DMS114 treated with DMSO at 0.1 percent for 48 hours (cell line): ENCODE data around the gene ERVFRD-1.
"Not testable (repeated sequence)": the region's sequence is repeated elsewhere in the genome, so short reads cannot be mapped to it uniquely, and the experiment has no call there.

Experiments
- DNase-seq: peaks from one replicate; lab custom pipeline; 2025; ENCODE audit not compliant: unreplicated experiment; lab: John Stamatoyannopoulos, UW

Gene ERVFRD-1

DNA sequence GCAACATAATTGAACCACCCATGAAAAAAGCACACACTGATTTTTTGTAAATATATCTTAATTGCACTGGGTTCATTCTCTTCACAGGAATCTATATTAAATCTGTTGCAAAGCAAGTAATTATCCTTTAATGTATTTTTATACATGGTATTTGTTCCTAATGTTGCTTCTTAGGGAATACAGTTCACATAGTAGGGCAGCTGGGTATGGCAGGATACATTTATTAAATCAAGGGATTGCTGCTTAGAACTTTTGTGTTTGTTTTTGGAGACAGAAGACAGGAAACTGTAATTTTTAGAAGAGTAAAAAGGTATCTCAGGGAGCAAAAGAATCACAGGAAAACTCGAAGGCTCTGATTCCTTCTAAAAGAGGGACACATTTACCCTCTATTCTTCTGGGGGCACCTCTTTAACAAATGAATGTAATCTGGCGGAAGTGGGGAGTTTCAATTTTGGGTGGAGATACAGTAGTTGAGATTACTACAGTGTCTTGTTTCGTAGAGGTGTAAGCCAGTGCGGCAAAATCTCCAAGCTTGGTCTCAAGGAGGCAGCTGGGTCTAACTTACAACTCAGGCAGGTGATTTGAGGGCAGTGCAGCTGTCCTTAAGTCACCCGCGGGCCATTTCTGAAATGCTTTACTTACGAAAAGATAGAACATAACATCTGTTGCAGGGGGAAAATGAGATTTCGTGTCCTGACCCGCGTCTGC, 18.7 kb downstream of the ERVFRD-1 start:
- no peak for DNase-seq

DNA sequence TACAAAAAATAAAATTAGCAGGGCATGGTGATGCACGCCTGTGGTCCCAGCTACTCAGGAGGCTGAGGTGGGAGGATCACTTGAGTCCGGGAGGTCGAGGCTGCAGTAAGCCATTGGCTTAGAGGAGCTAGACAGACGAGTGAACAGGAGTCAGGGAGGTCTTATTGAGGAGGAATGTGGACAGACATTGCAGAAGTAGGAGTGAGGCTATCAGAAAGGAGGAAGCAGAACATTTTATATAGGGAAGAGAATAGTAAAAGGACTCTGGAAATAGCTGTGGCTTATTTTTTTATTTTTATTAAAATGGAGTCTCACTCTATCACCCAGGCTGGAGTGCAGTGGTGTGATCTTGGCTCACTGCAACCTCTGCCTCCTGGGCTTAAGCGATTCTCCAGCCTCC, 20.4 kb downstream of the ERVFRD-1 start:
- not testable (repeated sequence) for DNase-seq

DNA sequence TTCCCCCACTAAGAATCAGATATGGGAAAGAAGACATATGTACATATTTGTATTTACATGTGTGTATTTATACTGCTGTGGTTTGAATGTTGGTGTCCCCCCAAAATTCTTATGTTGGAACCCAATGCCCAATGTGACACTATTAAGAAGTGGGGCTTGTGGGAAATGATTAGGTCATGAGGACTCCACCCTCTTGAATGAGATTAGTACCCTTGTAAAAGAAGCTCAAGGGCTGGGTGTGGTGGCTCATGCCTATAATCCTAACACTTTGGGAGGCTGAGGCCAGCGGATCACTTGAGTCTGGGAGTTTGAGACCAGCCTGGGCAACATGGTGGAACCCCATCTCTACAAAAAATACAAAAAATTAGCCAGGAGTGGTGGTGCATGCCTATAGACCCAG, 21.8 kb downstream of the ERVFRD-1 start:
- no peak for DNase-seq

DNA sequence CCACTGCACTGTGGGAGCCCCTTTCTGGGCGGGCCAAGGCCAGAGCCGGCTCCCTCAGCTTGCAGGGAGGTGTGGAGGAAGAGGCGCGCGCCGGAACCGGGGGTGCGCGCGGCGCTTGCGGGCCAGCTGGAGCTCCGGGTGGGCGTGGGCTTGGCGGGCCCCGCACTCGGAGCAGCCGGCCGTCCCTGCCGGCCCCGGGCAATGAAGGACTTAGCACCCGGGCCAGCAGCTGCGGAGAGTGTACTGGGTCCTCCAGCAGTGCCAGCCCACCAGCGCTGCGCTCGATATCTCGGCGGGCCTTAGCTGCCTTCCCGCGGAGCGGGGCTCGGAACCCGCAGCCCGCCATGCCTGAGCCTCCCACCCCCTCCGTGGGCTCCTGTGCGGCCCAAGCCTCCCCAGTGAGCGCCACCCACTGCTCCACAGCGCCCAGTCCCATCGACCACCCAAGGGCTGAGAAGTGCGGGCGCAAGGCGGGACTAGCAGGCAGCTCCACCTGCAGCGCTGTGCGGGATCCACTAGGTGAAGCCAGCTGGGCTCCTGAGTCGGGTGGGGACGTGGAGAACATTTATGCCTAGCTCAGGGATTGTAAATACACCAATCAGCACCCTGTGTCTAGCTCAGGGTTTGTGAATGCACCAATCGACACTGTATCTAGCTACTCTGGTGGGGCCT, 24.2 kb downstream of the ERVFRD-1 start:
- DNase-seq = not testable (repeated sequence)

DNA sequence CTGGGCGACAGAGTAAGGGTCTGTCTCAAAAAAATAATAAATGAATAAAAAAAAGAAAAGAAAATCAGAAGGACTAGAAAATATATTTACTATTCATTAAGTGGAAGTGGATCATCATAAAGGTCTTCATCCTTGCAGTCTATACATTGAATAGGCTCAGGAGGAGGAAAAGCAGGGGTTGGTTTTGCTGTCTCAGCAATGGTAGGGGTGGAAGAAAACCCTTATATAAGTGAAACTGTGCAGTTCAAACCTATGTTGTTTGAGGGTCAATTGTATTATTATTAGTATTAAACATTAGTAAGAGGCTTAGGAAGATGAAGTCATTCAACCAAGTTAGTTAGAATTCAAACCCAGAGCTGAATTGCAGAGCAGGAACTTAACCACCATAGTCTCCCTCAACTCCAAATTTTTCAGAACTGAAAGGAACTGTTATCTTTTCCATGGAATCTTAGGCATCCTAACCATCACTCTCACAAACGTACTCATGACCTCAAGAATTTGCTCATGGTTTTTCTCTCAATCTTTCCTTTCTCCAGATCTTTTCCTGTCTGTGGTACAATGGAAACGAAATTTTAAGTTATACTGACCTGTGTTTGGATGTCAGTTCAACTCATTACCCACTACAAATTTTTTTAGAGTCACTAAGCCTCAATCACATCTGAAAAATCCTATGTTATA, 25.6 kb downstream of the ERVFRD-1 start:
- DNase-seq = no peak

DNA sequence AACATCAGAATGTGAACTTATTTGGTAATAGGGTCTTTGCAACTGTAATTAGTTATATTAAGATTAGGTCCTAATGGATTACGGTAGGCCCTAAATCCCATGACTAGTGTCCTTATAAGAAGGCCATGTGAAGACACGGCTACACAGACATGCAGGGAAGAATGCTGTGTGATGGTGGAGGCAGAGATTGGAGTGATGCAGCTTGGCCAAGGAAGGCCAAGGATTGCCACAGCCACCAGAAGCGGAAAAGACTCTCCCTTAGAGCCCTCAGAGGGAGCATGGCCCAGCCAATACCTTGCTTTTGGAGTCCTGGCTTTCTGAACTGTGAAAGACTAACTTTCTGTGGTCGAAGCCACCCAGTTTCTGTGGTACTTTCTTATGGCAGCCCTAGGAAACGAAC, 27.6 kb downstream of the ERVFRD-1 start:
- DNase-seq = no peak

DNA sequence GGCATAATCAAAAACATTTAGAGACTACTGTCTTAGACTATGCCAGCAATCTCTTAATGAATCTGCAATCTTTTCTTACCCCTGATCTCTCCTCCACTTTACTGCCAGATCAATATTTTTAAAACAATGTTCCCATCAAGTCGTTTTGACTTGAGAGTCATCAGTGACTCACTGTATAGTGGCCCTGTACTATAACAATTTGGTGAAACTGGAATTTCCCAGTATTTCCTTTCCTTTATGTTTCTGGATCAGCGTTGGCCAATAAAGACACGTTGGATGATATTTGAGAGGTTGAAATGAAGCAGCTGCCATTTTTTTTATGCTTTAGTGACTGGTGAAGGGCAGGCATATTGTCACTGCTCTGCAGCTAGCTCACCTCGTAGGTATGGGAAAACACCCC, 28.0 kb downstream of the ERVFRD-1 start:
- DNase-seq = no peak

DNA sequence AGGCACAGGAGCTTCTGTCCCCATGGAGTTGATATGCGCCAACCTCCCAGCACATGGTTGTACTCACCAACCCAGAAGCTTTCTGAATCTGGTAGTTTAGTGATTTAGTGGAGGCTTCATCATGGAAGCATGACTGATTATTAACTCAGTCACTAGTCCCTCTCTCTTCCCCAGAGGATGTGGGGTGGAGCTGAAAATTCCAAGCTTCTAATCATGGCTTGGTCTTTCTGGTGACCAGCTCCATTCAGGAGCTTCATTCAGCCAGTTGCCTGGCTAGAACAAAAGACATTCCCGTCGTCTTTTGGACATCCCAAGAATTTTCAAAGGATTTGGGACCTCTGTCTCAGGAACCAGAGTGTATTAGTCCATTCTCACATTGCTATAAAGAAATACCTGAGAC, 31.2 kb downstream of the ERVFRD-1 start:
- DNase-seq = no peak

DNA sequence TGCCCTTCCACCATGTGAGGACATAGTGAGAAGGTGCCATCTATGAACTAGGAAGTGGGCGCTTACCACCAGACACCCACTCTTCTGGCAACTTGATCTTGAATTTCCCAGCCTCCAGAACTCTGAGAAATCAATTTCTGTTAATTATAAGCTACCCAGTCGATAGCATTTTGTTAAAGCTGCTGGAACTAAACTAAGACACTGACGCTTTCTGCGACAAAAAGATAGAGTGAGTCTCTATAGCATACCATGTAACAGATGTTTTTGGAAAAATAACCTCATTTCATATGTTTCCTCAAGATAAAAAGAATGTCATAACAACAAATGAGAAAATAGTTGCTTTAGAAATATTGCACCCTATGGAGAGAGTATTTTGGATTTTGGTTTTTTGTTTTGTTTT, 33.3 kb downstream of the ERVFRD-1 start:
- no peak for DNase-seq

DNA sequence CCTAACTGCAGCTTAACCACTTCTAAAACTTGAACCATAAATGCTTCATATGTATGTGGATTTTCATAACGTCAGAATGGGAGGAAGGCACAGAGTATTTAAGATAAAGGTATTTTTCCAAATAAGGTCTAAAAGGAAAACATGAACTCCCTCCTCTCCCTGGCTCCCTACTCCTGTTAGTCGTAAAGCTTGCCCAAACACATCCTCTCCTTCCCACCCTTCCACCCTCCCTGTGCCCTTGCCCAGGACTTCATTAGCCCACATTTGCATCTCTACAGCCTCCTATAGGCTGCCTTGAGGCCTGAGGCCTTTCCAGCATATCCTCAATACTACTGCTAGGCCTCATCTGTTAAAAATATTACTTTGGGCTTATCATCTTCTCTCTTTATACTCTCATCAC, 35.0 kb downstream of the ERVFRD-1 start:
- DNase-seq = no peak

DNA sequence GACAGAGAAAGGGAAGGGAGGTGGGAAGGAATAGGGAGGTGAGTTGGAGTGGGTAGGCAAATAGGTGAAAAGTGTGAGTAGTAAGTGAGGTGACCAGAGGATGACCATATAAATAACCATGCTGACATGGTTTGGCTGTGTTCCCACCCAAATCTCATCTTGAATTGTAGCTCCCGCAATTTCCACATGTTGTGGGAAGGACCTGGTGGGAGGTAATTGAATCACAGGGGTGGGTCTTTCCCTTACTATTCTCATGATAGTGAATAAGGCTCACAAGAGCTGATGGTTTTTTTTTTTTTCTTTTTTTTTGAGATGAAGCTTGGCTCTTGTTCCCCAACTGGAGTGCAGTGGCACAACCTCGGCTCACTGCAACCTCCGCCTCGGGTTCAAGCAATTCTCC, 39.4 kb downstream of the ERVFRD-1 start:
- no peak for DNase-seq

DNA sequence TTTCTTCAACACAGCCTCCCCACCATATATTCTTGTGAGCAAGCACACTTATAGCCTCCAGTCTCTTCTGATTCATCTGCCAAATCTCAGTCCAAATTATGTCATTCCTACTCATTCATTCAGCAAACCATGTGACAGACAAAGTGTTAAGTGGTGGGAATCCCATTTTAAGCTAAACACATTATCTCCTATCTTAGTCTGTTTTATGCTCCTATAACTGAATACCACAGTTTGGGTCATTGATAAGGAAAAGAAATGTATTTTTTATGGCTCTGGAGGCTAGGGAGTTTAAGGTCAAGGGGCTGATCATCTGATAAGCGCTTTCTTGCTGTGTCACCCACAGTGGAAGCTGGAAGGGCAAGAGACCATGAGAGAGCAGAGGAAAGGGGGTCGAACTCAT, 41.8 kb downstream of the ERVFRD-1 start:
- no peak for DNase-seq

DNA sequence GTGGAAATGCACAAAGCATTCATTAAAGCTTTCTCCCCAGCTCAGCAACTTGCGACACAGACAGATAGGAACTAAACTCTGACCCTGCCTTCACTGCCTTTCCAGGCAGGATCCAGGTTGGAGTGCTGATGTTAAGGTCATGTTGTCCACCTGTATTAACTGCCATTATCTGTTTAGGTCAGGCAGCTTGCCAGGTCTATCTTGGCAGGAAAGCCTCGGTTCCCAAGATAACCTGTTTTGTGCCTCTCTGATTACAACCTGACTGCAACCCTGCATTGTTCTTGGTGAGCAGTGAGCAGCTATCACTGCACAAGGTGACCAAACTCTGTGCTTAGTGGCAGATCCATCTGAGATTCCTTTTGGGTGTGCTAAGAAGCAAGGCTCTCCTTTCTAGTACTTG, 44.2 kb downstream of the ERVFRD-1 start:
- no peak for DNase-seq

DNA sequence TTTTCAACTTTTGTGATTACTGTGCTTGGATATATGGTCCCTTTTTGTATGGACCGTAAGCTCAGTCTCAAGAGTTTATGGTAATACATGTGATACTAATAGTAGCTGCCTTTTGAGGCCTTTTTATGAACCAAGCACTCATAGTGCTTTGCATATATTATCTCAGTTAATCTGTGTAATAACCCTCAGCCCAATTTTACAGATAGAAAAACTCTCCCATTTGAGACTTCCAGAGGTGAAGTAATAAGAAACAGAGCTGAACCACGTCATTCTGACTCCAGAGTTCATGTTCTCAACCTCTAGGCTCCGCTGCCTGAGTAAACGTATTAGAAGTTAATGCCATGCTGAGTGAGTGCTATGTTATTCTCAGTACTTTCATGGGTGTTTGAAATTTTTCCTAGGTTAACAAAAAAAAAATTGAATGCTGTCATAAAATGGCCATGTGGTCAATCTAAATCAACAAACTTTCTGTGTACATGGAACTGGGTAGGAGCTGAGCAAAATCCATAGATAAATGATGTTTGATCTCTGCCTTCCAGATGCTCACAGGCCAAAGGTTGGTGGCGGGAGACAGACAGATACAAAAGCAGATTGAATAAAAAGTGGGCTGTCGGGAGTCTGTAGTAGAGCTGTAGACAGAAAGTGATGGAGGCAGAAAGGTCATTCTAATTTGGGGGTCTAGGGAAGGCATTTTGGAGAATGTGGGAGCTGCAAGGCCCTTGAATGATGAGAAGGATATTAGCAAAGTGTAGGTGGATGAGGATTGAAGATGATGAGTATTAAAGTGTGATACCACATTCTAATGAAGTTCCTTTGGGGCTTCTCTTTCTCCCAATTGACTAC, 44.8 kb downstream of the ERVFRD-1 start:
- DNase-seq = no peak

DNA sequence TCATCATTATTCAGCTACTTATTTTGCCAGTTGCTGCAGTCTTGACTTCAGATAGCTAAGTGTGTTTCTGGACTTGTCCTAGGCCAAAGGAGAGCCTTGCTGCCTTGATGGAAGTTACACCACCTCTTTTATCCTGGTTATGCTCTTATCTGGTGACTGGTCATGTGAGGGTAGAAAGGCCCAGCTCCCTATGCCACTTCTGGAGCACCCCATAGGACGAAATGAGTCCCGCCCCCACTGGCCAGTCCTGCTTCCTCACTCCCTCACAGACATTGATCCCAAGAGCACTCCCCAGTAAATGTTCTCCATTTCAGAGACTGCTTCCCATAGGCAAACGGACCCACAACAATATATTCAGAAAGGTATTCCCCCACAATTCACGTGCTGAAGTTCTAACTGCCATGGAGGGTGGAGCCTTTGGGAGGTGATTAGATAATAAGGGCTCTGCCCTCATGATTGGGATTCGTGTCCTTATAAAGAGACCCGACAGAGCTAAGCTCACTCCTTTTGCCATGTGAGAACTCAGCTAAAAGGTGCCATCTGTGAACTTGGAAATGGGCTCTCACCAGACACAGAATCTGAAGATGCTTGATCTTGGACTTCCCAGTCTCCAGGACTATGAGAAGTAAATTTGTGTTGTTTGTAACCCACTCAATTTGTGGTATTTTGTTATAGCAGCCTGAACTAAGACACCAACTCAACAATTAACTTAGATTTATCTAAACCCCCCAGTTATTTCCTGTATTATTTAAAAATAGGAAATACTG, 45.9 kb downstream of the ERVFRD-1 start:
- no peak for DNase-seq

DNA sequence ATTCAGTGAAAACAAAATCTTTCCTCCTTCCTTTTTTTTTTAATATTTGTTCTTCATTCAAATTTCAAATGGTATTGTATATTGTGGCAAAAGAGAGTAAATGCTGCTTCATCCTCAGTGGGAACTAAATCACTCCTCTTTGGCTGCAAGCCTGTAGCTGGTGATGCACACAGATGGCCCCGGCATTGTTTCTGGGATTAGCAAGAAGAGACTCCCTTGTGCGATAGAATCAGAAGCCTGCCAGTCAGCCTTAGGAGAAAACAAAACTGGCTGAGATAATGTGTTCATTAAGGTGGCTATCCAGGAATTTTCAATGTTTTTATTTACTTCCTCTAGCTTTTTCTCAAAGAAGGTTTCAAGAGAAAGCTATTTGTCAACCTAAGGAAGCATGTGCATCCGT, 46.7 kb downstream of the ERVFRD-1 start:
- no peak for DNase-seq

DNA sequence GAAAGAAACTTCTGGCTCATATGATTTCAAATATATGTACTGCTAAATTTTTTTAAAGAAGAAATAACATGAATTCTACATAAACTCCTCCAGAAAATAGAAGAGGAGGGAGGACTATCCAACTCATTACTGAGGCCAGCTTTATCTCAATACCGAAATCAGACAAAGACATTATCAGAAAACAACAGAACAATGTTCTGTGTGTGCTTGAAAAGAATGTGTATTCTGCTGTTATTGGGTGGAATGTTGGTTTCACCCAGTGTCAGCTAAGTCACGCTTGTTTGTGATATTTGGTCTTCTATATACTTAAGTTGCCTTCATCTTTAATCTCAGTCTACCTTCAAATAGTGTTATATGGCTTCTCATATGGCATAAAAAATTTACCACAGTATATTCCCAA, 48.8 kb downstream of the ERVFRD-1 start:
- DNase-seq = no peak

DNA sequence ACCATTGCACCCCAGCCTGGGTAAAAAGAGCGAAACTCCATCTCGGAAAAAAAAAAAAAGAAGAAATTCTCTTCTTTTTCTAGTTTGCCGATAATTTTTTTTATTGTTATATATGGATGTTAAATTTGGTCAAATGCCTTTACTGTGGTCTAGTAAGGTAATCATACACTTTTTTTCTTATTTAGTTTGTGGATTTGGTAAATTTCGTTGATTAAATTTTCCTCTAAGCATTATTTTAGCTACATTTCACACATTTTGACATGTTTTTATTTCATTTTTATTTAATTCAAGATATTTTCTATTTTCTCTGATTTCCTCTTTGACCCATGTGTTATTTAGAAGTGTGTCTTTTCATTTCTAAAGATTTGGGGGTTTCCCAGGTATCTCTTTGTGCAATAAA, 49.4 kb downstream of the ERVFRD-1 start:
- no peak for DNase-seq

DNA sequence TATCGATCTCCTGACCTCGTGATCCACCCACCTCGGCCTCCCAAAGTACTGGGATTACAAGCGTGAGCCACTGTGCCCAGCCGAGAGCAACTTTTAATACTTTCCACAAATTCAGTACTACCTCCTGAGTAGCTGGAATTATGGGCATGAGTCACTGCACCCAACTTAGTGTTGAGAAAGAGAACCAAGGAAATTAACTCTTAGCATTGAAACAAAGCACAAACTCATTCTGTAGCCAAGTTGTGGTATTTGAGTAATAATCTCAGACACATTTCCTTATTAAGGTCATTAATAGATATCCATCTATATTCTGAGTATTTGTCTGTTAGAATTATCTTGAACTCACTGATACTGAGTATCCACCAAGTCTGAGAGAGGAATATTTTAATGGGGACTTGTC, 53.1 kb downstream of the ERVFRD-1 start:
- no peak for DNase-seq

DNA sequence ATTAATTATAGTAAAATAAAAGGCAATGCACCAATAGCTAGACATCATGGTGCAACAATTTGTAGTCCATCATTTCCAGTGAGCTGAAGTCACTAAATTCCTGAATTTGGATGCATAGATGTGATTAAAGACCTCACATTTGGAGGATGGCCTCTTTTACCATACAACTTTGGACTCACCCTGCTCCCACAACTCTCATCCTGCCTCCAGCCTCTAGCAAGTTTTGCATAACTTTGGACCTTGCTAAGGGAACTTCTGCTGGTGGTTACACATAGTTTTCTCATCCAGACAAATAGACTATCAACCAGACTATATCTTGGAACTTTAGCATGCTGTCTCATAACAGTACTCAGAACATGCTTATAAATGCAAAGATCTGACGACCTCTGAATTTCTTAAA, 54.7 kb downstream of the ERVFRD-1 start:
- DNase-seq = no peak

DNA sequence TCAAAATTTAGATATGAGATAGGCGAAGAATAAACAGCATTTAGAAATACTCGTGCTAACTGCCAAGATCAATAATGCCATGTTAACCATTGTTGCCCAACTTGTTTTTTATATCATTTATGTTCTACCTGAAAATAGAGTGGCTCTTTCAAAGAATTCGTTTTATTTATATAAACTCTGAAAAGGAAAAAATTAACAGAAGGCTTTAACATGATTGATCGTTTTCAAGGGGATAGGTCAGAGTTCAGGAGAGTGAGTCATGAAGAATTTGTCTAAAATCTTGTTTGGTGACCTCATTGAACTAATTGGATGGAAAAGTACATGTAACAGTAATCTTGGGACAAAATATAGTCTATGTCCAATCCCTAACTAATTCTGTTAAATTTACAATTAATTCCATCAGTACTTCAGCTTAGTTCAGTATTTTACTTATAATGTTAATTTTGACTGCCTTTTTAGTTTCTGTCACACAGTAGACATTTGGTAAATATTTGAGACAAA, 56.3 kb downstream of the ERVFRD-1 start:
- no peak for DNase-seq
